HG03460 (cell line): ENCODE measurements around the gene MACROD2.

Experiments used
- ATAC-seq: cut with Tn5 transposase; IDR thresholded peaks from one replicate; pipeline ENCODE4 v1.9.1; 2021; ENCODE audit not compliant: unreplicated experiment

The MACROD2 gene

DNA sequence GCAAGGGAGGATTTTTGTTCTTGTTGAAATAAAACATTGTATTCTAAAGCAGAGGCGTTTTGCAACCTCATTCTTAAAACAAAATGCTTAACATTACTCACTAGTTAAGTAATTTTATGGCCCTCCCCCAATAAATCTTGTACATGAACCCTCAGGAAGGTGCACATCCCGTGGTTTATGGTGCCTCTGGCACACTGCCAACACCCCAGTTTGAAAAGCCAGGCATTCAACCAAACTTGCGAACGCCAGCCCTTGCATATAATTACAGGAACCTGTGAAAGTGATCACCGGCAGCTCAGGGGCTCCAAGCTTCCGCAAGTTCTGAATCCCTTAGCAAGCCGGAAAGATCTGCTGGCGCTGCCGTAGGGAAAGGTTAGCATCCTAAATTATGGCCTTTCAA, 1451.1 kb downstream of the MACROD2 start:
- ATAC-seq, result no peak

DNA sequence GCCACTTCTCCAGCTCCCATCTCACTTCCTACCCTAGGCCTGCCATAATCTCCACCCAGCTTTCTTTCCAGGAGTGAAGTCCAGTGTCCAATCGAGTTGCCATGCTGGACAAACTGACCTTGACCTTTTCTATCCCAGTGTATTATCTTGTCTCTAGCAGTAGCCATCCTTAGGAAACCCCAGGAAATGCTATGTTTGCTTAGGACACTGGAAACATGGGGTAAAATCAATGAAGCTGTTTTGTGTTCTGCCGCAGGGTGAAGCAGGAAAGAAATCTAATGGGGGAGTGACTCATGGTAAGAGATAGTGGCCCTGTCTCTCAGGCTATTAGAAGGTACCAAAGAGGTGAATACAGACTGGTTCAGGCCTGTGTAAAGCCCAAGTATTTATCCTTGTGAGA, 1452.2 kb downstream of the MACROD2 start:
- no peak for ATAC-seq

DNA sequence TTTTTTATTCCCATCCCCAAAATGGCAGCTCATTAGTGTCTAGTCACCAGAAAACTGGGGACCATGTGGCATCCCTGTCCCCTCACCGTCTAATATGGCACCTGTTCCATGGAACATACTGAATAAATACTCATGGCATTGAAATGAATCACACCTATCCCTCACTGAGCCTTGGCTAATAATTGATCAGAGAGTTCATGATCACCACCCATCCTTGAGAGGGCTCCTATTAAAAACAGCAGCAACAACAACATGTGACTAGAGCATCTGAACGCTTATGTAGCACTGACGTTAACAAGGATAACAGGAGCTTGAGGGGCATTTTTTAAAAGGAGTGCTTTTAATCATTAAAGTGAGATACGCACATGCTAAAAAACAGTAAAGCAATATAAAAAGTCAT, 1453.7 kb downstream of the MACROD2 start:
- no peak for ATAC-seq

DNA sequence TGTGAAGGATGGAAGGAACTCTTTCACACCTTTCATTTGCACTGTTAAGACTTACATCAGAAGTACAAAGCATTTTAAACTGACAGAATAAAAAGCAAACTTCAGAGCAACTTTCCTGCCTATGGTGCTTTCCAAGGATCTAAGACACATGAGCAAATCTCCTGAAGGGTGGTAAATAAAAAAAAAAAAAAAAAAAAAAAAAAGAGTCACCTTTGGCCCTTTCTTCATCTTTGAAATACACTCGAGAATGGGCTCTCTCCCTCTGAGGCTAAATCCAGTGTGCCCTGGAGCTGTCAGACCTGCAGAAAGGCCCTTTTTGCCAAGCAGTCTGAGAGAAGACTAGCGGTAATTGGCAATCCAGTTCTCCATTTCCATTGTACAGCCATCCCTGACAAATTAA, 1455.9 kb downstream of the MACROD2 start:
- no peak for ATAC-seq

DNA sequence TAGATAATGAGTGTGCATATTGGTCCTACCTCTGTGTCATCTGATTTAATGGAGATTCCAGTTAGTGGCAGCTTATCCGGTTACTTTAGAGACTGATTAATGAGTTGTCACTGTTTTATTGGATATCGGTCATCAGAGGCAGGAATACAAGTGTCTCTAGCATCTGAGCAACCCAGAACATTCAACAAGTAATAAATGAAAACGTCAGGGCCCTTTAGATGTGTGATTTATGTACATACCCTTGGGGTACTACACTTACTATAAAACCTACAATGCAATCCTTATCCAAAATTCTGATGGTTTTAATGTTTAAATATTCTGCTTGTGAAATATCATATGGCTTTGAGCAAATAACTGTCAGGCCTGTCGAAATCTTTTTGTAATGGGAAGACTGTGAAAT, 1460.0 kb downstream of the MACROD2 start:
- no peak for ATAC-seq

DNA sequence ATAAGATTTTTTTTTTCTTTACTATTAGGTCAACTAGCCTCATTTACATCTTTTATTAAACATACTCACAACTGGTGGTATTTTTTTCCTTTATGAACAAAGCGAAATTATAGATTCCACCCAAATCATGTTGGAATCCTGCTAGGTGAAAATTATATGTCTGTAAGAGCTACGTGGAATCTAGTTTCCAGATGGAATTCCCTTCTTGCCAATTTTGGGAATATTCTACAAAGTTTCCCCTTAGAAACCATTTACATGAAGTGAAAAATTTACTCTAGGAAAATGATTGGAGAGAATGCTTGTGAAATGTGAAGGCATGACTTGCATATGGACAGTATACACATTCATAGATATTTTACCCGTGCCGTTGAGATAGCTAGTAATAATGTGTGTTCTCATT, 1466.6 kb downstream of the MACROD2 start:
- ATAC-seq, result no peak

DNA sequence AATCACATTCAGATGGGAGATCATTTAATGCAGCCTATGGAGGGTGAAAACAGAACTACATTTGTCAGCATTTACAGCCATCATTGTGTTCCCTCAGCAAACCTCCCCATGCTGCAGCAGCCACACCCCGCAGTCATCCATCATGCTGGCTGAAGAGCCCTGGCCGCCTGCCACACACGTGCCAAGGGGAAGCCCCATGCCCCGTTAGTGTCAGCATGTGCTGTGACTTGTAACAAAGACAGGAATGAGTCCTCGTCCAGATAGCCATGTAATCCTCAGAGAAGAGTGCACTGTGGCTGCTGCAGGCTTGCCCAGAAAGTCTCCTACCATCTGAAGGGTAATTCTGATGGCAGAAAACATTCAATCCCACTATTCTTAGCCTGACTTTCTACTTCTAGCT, 1480.2 kb downstream of the MACROD2 start:
- ATAC-seq, result no peak

DNA sequence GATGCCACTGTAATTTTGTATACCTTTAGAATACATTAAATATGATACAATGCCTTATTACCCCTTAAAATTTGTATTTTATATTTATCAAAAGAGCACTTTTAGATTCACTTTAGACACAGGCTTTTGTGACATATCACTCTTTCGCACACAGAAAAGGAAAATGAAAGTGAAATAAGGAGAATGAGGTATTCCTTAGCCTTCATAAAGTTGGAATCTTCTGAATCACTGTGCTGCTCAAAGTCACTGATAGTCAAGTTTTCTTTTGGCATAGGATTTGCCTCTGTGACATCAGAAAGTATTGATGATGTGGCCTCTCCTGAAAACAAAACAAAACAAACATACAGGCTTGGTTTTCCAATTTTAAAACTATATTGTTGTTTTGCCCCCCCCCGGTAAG, 1480.9 kb downstream of the MACROD2 start:
- no peak for ATAC-seq

DNA sequence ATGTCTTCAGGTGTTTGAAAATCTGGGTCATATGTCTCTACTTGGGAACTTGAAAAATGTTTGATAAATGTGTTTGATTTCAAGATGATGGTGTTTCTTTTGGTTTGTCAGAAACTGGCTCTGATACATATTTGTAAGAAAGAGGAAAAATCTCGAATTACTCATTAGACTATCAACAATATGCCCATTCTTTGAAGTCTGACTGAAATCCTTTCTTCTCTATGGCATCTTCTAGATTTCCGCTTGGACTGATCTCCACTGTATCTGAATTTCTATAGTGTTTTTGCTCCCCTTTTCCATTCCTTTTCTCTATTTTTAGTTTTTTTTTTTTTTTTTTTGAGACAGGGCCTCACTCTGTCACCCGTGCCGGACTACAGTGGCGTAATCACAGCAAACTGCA, 1481.5 kb downstream of the MACROD2 start:
- ATAC-seq, result no peak

DNA sequence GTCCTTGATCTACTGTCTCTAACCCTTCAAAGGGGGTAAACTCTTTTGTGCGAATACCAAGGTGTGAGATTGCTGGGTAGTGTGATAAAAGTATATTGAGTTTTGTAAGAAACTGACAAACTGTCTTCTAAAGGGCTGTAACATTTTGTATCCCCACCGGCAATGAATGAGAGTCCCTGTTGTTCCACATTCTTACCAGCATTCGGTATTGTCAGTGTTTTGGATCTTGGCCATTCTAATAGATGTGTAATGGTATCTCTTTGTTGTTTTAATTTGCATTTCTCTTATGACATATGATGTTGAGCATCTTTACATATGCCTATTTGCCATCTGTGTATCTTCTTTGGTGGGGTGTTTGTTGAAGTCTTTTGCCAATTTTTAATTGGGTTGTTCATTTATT, 1487.2 kb downstream of the MACROD2 start:
- ATAC-seq, result no peak

DNA sequence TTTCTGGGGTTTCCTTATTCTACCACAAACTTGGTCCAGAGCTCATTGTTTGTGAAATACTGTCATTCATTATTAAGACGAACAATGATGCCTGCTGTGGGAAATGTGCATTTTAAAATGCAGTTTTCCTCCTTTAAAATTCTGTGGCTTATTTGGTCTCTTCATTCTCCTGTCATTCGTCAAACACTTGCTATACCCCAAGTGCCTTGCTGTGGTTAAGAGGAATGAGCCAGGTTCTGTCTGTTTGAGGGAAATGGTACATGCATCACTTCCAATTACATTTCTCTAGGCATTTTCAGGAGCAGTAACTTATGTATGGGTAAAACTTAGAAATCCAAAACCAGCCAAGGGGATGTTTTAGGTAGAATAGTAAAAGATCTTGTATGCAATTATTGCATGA, 1490.2 kb downstream of the MACROD2 start:
- ATAC-seq, result no peak

DNA sequence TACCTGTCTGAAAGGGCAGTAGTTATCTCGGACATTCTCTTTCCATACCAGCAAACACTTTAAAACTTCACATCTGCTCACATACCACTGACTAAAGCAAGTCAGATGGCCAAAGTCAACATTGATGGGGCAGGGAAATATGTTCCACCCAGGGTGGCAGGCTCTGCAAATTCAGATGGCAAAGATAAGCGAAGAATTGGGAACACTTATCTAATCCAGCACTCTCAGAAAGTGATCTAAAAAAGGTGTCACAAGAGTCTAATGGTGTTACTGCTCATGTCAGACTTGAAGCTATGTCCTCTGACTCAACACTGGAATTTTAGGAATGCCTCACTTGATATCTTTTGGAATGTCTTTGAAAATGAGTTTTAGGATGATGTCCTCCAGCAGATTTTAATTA, 1491.7 kb downstream of the MACROD2 start:
- no peak for ATAC-seq

DNA sequence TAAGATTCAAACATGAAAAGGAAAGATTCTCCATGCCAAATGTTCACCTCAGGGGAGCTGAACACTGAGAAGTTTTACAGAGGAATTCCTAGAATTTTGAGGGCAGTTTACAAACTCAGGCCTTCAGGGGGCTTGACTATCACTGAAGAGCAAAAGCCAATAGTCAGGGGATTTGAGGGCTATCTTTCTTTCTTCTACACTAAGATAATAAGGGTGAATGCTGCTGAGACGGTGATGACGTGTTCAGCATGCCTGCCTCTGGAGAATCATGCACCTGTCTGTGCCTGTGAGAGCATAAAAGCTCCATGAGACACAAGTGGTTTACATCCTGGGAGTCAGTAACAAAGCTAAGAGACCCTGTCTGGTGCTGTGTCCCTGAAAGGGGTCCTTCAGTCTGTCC, 1492.4 kb downstream of the MACROD2 start:
- no peak for ATAC-seq

DNA sequence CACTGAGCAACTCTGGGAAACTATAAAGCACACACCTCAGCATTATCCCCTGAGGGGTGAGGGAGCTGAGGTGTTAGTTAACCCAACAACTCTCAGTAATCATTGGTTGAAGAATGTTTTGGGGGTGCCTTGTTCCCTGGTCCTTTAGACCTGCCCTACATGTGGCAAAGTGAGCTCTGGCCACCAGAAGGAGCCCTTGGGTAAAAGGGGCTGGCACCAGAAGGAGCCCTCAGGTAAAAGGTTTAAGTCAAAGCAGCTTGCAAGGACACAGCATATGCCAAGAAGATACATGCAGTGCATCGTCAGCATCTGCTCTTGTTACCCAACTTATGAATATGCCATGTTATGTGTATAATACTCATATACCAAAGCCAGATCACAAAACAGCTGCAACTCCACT, 1496.3 kb downstream of the MACROD2 start:
- no peak for ATAC-seq

DNA sequence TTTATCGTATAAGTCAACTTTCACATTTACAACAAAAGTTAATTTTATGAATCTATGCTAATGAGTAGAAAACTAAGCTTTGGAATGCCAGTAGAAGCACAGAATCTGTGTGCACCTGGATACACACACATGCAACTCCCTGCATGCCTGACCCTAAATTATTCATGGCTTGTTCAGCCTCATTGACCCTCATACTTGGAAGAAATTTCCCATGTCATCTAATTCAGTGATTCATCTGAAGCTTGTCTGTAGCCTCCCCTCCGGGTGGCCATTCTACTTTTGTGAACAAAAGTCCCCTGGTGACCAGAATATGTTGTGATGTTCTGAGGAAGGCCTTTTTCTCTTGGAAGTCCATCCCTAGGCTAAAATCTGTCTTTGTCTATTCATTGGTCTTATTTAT, 1499.5 kb downstream of the MACROD2 start:
- no peak for ATAC-seq

DNA sequence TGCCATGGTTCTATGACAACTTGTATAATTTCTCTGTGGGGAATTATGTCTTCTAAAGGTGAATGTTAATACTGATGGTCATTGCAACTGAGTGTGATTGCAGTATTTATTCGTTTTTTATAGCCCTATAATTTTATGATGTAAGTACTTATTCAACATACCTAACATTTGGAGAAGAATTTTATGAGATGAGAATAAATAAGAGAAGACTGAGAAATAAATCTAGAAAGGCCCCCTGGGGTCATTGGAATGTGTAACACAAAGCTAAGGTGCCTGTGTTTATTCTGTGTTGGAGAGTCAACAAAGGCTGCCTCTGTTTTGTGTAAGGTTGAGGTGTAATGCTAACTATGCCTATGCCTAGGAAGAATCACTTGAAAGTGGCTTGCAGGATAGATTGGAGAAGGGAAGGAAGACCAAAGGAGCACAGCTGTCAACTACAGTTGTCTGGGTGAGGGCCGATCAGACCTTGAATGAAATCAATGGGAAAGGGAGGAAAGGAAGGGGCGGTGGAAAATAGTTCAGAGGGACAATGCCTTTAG, 1501.3 kb downstream of the MACROD2 start:
- ATAC-seq, result no peak

DNA sequence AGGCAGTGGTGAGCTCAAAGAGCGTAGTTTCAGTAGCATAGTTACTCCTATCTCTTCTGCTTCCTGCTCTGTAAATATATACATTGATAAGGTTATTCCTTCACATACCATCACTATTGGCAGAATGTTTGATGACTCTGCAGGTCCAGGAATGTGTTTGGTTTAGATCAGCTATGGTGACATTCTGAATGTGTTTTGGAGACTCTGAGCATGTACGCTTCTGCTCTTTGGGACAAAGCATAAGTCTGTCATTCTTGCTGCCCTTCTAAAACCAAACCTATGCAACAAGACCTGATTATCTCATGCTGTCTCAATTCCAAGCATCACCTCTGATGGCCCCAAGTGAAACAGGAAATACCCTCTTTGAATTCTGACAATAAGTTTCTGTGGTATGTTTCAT, 1503.6 kb downstream of the MACROD2 start:
- ATAC-seq, result no peak

DNA sequence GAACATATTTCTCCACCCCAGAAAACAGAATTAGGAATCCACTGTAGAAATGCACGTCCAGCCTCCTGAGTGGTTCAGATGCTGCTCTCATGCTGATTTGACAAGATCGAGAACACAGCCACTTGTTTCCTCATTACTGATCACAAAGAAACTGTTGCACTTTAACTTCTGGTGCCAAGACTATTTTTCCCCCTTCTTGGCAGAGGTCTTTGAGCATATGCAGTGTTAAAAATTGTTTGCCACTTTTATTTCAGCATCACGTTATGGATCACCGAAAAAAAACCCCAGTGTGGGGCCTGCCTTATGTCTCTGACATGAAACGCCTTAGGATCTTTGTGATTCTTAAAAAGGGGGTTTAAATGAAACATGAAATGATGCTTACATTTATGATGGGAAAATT, 1511.0 kb downstream of the MACROD2 start:
- no peak for ATAC-seq

DNA sequence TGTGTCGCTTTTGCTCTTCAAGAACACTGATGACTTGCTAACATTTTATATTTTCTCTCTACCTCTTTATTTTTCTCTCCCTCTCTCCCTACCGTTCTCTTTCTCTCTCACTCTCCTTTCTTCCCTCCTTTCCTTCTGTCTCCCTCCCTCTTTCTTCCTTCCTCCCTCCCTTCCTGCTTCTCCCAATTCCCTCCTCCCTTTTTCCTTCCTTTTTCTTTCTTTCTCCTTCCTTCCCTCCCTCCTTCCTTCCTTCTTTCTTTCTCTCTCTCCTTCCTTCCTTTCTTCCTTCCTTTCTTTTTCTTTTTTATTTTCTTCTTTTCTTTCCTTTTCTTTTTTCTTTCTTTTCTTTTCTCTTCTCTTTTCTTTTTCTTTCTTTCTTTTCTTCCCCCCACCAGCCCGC, 1511.8 kb downstream of the MACROD2 start:
- no peak for ATAC-seq

DNA sequence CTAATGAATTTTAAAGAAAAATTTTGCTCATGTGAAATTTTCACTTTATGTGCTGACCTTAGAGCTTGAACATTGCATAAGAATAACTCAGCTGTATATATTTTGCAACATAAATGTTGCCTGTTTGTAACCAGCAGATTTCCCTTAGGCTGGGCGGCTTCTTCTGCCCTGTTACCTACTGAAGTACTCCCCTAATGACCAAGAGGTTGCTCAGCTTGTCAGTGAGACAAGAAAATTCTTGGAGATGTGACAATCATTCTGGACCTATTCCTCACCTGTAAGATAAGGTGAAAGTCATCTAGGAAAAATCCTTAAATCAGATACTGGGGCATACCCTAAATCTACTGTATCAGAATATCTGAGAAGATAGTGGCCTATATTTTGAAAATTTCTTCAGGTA, 1516.2 kb downstream of the MACROD2 start:
- ATAC-seq, result no peak

DNA sequence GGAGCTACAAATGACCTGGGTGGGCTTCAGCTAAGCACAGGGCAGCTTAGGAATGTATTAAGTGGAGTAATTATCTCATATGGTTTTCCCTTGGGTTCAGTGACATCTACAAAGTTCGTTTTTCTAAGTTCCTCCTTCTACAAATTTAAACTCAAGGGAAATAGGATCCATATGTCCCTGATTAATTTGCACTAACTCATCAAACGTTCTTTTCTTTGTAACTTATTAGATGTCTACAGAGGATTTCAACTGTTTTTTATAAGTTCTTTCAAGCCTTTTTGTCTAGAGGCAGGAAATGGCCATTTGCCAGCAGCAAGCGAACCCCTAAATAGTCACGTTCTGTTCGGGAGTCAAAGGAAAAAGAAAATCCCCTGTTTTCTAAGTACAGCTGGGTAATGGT, 1517.6 kb downstream of the MACROD2 start:
- ATAC-seq, result no peak

DNA sequence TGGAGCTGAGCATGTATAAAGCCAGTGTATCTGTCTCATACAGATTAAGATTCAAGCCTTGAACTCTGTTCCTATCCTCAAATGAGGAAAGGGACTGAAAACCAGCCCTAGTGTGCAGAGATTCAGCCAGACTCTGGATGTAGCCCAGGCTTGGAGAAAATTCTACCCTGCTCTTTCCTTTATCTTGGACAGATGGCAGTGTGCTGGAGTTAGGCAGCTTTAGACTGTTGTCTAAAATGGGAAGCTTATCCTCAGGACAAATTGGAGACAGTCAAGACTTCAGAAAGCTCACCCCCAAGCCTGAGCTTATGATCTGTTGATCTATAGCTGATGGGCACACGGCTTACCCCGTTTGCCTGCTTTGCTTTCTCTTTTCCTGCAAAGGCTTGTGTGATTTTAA, 1520.4 kb downstream of the MACROD2 start:
- ATAC-seq, result no peak

DNA sequence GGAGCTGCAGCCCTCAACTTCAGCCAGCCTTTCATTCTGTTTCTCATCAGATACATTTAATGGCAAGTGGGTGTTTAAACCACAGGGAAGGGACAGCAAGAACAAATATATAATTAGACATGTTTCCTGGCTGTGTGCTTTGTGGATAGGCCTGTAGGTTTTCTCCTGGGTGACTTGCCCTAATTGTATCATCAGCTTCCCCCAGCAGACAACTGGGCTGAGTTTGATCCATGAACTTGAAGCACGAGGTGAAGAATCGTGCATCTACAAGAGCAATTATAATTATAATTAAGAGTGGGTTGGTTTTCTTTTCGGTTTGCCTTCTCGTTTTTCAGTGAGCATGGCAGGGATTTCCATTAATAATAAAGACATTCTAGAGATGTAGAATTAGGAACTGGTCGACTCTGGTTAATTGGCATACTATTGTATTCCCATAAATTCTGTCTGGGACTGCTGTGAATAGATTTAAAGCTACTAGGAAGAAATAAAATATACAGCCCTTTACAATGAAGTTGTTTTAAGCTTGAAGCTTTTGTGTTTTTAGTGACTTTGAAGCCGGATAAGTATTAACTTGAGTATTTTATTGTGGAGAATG, 1525.7 kb downstream of the MACROD2 start:
- no peak for ATAC-seq

DNA sequence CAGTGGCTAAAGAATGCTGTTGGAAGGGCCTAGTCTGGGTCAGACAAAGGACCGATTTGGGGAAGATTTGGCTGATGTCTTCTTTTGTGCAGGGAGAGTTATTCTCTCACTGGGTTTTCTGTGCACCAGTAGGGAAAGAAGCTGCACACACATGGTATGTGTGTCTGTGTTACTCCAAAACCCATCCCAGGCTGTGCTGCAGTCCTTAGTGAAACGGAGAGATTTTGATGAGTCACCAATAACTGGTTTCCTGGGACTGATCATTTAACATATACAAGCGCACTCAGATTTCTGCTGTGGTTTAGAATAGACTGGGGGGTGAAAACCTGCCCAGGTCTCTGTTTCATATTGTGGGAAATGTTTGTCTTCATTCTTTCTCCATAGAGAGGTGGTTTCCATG, 1528.1 kb downstream of the MACROD2 start:
- ATAC-seq, result no peak
